ENCODE results near the gene HERC2.
"Not testable (repeated sequence)": the region's sequence is repeated elsewhere in the genome, so short reads cannot be mapped to it uniquely, and the experiment has no call there.

Gene HERC2

GRCh38 chr15:28216946-28217546 is 104.9 kb downstream of the HERC2 start:
- not testable (repeated sequence) for DNase-seq

DNA sequence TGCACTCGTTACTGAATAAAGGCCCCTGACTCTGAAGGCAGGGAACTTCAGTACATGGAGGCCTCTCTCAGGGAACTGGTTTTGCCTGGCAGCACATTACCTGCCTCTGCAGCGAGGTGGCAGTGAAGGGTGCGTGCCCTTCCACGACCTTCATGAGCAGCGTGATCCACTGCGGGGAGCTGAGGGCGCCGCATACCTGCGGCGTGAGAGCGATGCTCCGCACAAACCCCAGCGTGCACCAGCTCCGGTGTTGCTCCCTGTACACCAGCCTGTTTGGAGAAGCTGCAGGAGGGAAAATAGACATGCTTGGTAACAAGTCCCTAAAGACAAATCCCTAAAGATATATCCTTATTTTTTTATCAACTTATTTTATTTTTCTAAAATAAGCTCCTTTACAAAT is 106.5 kb downstream of the HERC2 start:
- DNase-seq, result not testable (repeated sequence)

GRCh38 chr15:28214006-28214790 is 107.8 kb downstream of the HERC2 start:
- DNase-seq, result not testable (repeated sequence)

DNA sequence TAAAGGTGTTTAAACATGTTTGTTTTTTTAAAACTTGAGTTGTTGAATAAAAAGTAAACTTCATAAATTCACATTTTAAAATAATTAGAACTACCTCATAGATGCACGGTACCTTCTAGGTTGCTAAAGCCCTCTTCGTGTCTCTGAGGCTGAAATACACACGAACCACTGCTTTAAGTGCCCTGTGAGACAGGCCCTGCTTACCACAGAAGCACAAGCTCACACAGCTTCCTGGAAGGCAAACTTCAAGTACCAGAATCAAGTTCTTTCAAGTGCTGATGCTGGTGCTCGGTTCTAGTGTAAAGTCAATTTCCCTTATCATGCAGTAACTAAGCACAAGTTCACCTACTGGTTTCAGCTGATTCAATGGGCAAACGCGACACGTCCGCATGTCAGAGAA is 108.6 kb downstream of the HERC2 start:
- not testable (repeated sequence) for DNase-seq

DNA sequence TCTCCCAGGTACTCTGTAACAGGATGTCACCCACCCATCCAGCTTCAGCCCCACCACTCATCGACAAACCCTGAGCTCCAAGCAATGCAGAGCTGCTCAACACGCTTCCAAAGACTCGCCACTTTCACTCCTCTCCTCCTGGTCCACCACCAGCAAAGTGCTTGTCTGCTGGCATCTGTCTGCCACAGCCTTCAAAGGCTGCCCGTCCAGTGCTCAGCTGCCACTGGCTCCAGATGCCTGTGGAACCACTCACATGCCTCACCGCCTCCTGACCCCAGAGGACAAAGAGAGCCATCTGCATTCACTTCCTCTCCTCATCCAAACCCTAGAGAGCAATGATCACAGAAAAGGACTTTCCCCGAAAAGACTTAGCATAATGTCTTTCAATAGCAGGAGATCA is 113.4 kb downstream of the HERC2 start:
- DNase-seq, result no peak

DNA sequence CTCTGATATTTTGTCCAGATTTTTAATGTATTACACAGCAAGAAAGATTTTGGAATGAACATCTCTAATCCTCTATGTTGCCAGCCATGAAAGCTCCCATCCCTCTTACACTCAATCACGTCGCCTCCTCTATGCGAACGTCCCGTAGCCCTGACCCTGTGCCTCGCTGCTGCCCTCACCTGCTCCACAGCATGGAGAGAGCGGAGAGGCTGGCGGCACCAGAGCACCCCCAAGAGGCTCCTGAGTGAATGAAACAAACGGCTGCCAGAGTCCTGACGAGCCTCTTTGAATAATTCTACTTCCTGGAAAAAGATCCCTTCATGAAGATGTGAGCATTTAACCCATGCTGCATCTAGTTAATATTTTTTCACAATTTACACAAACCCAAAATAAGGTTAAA is 116.3 kb downstream of the HERC2 start:
- DNase-seq, result not testable (repeated sequence)

- DNase-seq, result not testable (repeated sequence)
These were observed 118.7 kb downstream of the HERC2 start for GRCh38 chr15:28203055-28203828.

- DNase-seq, result not testable (repeated sequence)
These were observed 119.9 kb downstream of the HERC2 start for GRCh38 chr15:28202124-28202523.

DNA sequence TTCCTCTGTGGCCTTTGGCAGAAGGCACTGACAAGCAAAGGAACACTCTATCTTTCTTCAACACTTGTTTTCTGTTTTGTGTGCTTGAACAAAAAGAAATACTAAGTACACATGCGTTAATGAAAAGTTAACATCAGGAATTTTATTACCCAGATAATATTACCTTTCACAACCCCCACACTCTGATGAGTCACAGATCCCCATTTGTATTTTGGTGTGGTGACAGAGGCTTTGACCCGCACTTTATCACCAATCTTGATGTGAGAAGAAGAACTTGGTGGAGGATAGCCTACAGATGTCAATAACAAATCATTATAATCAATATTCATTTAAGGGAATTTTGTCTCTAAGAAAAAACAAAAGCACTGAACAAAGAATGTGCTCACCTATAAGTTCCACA is 123.8 kb downstream of the HERC2 start:
- DNase-seq, result not testable (repeated sequence)

- peak; percentile 59 for DNase-seq
These were observed 124.3 kb downstream of the HERC2 start for GRCh38 chr15:28197694-28198093.

DNA sequence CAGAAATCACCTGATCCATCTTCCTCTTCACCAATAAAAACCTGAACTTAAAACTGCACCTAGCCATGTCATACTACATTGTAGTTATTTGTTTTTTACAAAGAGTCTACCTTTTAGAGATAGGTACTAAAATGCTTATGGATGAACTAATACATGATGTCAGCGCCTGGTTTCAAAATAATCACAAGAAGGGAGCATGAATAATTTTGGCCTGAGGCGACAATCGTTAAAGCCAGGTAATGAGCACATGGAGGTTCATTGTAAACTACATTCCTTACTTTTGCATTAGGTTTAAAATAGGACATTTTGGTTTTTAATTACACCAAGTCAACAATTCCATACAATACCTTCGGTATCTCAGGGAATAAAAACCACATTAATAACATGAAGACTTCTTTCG is 125.4 kb downstream of the HERC2 start:
- not testable (repeated sequence) for DNase-seq

DNA sequence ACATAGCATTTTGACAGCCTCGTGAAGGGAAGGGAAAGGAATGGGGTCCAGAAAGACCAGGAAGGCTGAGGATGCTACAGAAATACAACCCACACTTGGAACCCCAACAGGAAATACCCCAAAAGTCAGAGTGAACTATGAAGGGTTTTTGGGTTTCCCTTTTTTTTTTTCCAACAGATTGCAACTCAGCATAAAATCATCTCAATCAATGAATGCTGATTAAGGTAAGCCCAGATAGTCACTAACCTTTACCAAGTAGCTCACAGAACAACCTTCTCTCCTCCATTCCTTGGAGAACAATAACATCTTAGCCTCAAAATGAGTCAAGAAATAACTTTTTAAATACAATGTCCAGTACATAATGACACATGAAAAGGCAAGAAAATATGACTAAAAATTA is 129.2 kb downstream of the HERC2 start:
- DNase-seq, result no peak

GRCh38 chr15:28191832-28192231 is 130.1 kb downstream of the HERC2 start:
- no peak for DNase-seq

DNA sequence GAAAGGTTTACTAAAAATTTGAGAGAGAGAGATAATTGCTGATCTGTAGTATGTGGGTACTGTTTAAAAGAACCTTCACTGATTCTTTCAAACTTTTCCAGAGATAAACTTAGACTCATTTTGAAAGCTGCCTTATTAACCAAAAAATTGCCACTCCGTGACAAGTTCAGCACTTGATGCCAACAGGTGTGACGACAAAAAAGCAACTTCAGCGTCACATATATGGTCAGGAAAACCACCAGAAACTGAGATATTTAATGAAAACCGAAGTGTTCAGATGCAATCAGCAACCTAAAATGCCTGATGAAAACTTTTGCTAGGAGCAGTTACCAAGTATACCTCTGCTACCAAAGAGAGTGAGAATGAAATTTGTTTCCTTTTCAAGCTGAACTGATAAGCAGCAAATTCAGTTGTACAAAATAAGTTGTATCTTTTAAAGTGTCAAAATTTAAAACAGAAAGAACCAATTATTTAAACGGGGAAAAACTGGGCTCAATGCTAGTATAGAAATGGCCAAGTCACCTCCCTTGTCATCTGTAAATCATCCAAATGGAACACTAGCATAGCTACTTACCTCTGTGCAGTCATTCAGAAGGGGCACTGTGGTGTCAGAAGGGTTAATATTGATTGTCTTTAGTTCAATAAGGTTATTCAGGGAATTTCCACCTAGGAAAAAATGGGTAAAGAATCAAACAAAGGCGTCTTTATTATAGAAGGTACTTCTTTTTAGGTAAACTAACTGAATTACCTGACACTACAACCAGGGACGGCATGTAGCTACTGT is 131.4 kb downstream of the HERC2 start:
- peak; percentile 39 for DNase-seq

- no peak for DNase-seq
These were observed 136.7 kb downstream of the HERC2 start for GRCh38 chr15:28185148-28185895.

GRCh38 chr15:28184166-28184565 is 137.8 kb downstream of the HERC2 start:
- no peak for DNase-seq

- DNase-seq, result no peak
These were observed 139.2 kb downstream of the HERC2 start for GRCh38 chr15:28182731-28183130.

- no peak for DNase-seq
These were observed 139.8 kb downstream of the HERC2 start for GRCh38 chr15:28182216-28182615.

DNA sequence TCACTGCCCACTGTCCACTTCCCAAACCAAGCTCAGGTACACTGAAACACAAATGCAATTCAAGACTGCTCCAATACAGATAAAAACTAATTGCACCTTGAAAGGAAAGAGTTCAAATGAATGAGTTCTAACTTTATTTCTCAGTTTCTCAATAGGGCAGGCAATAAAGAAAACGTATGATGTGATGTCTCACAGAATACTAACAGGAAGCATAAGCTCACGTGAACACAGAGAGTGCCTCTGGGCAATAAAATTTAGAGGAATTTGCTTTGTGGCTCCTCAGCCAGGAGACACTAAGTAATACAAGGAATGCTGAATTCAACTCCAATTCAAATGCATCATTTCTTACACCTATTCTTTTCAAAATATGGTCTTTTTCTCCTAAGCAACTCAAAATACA is 140.6 kb downstream of the HERC2 start:
- no peak for DNase-seq

GRCh38 chr15:28179270-28179669 is 142.7 kb downstream of the HERC2 start:
- DNase-seq, result no peak

- DNase-seq, result no peak
These were observed 143.3 kb downstream of the HERC2 start for GRCh38 chr15:28178727-28179126.

- no peak for DNase-seq
These were observed 143.7 kb downstream of the HERC2 start for GRCh38 chr15:28178290-28178689.

Measured in activated CD4-positive, alpha-beta T cell treated with anti-CD3 and anti-CD28 coated beads, Interleukin-10, Interleukin-2, amounts not matched to agents 100 ng/mL and 50 ng/mL, durations not matched to agents 16 hours and 8 hours (primary cell).